Measurements from ENCODE around the gene QRICH1. TPM values are rescaled to one million over a fixed set of nuclear protein-coding genes. Genes with fewer than 3 reads are reported as not detected.

QRICH1 gene
- total and polyA plus RNA-seq, 4 donors: 35.1 to 76.0 (median 52.9) TPM

DNA sequence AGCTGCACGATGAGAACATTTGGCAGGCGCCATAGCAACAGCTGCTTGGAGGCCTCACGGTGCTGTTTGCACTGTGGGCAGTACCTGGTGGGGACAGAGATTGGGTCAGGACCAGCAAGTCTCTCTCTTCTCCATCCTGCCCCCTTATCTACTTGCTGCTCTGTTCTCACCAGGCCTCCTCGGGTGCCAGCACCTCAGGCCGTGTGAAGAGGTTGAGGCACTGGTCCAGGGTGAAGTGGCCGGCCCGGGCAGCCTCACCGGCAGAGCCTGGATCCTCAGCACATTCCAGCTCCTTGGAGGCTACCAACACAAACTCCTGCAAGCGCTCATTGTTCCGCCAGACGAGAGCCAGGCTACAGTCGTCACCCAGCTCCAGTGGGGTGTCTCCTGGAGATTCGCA lies 16.9 kb upstream of the QRICH1 start:
- no peak overlapping the region for H3K9ac ChIP-seq (ENCODE audit: insufficient read depth in 1 of 2, low read length in 2 of 2)
- no peaks in the 10 kb centered on the region for H3K27me3 ChIP-seq (ENCODE audit: control insufficient read depth in 3 of 3, insufficient read depth in 3 of 3, low read length in 2 of 3)
- no peak overlapping the region for H3K27ac ChIP-seq (ENCODE audit: low read depth in 1 of 2, low read length in 1 of 2)
- H3K36me3 ChIP-seq (ENCODE audit: control insufficient read depth in 4 of 4, insufficient read depth in 4 of 4, low read length in 4 of 4): peaks cover 37 to 77% (median 52%) of the 10 kb centered on the region in 4 donors
- H3K9me3 ChIP-seq (ENCODE audit: control insufficient read depth in 4 of 4, insufficient read depth in 3 of 4, low read length in 3 of 4): no peaks in the 10 kb centered on the region
- H3K4me3 ChIP-seq: no peak overlapping the region
- ATAC-seq (ENCODE audit: insufficient read depth, low FRiP score) (no peak), DNase-seq (no peak)
- WGBS, 2 donors: 88 to 91% methylated on average over 13 of the region's 13 CpGs
- peaks cover 0 to under 1% (median 0%) of the 10 kb centered on the region in 5 donors for H3K4me1 ChIP-seq (ENCODE audit: control insufficient read depth in 5 of 5, insufficient read depth in 5 of 5, low read length in 5 of 5)
- TF ChIP-seq, protein P1, sequence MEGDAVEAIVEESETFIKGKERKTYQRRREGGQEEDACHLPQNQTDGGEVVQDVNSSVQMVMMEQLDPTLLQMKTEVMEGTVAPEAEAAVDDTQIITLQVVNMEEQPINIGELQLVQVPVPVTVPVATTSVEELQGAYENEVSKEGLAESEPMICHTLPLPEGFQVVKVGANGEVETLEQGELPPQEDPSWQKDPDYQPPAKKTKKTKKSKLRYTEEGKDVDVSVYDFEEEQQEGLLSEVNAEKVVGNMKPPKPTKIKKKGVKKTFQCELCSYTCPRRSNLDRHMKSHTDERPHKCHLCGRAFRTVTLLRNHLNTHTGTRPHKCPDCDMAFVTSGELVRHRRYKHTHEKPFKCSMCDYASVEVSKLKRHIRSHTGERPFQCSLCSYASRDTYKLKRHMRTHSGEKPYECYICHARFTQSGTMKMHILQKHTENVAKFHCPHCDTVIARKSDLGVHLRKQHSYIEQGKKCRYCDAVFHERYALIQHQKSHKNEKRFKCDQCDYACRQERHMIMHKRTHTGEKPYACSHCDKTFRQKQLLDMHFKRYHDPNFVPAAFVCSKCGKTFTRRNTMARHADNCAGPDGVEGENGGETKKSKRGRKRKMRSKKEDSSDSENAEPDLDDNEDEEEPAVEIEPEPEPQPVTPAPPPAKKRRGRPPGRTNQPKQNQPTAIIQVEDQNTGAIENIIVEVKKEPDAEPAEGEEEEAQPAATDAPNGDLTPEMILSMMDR (IDR thresholded peaks at IDR 0.05; ENCODE audit: control extremely low read depth, extremely low read depth): no peak

DNA sequence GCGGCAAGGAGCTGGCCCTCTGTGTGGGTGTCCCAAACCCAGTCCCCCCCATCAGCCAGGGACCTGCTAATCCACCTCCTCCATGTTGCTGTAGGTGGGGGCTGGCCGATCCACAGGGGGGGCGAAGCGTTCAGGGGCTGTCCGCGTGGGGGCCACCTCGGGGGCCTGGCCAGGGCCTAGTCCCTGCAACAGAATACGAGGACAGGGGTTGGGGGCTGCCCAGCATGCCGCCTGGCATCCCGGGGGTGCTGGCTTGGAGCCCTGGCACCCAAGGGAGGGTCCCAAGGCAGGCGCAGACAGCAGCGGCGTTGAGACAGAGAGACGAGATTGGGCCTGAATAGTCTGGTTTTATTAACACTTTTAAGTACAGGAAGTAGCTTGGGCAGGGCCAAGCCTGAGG lies 14.5 kb upstream of the QRICH1 start:
- 86 to 93% methylated on average over 14 of the region's 14 CpGs for WGBS, 2 donors

DNA sequence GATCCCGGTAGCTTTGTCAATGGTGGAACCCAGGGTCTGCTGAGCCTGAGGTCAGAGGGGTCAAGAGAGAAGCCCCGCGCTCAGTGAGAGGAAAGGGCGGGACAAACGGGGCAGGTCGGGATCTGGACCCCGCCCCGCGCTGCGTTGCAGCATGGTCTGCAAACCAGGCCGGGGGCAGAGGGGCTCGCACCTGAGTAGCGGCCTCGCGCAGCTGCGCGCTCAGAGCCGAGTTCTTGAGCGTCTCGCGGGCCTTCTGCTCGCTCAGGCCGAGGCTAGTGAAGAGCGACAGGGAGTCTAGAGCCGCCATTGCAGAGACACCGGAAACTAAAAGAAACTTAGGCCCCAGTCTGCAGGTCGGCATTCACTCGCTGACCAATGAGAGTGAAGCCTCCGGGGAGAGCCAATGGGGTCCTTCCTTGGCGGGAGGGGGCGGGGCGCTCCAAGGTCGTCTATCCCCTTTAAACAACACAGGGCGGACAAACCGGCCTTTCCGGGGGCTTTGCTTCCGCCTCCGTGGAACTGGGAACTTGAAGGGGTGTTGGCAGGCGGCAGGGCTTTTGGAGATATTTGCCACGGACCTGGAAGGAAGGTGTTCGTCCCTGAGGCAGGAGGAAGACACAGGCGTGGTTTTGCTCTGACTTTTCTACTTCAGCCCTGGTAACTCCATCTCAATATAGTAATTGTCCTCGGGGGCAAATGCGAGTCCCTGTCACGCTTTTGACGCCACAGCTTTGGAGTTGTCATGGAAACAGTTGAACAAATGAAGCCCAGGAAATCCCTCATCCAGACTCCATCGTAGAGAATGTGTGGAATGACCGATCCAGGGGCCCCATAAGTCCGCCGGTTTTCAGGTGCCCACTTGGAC lies 10.8 kb upstream of the QRICH1 start, which contains the start of gene QARS1:
TSS of gene QARS1 (minus strand) at position 331 of the 865 bp plus-strand sequence. CDS start at position 307, 24 bp downstream.
- Histone ChIP-seq H3K4me1 (ENCODE audit: control insufficient read depth in 5 of 5, insufficient read depth in 5 of 5, low read length in 5 of 5) (peaks cover 0 to 12% (median 6%) of the 10 kb centered on the region in 5 donors), H3K9ac (ENCODE audit: insufficient read depth in 1 of 2, low read length in 2 of 2) (peak within 1 kb of the TSS; percentile 84 to 85), H3K36me3 (ENCODE audit: control insufficient read depth in 4 of 4, insufficient read depth in 4 of 4, low read length in 4 of 4) (peaks cover 21 to 42% (median 38%) of the 10 kb centered on the region in 4 donors), H3K9me3 (ENCODE audit: control insufficient read depth in 4 of 4, insufficient read depth in 3 of 4, low read length in 3 of 4) (no peaks in the 10 kb centered on the region), H3K27ac (ENCODE audit: low read depth in 1 of 2, low read length in 1 of 2) (peak within 1 kb of the TSS; percentile 89 to 95), H3K27me3 (ENCODE audit: control insufficient read depth in 3 of 3, insufficient read depth in 3 of 3, low read length in 2 of 3) (no peaks in the 10 kb centered on the region), H3K4me3 (peak within 1 kb of the TSS; percentile 88)
- DNase-seq: peak; percentile 96
- TF ChIP-seq, protein P1 (IDR thresholded peaks at IDR 0.05; ENCODE audit: control extremely low read depth, extremely low read depth): no peak
- peak; percentile 99 for ATAC-seq (ENCODE audit: insufficient read depth, low FRiP score)
- WGBS, 2 donors: 1 to 2% methylated on average over 50 of the region's 50 CpGs

More for the DNA sequence above, 14.5 kb upstream of the QRICH1 start:
- no peak for ATAC-seq (ENCODE audit: insufficient read depth, low FRiP score)
- TF ChIP-seq, protein P1 (IDR thresholded peaks at IDR 0.05; ENCODE audit: control extremely low read depth, extremely low read depth): no peak
- H3K9me3 ChIP-seq (ENCODE audit: control insufficient read depth in 4 of 4, insufficient read depth in 3 of 4, low read length in 3 of 4): no peaks in the 10 kb centered on the region
- no peak for DNase-seq
- peaks cover 0 to 11% (median 6%) of the 10 kb centered on the region in 5 donors for H3K4me1 ChIP-seq (ENCODE audit: control insufficient read depth in 5 of 5, insufficient read depth in 5 of 5, low read length in 5 of 5)
- no peak overlapping the region for H3K27ac ChIP-seq (ENCODE audit: low read depth in 1 of 2, low read length in 1 of 2)
- H3K36me3 ChIP-seq (ENCODE audit: control insufficient read depth in 4 of 4, insufficient read depth in 4 of 4, low read length in 4 of 4): peaks cover 28 to 54% (median 36%) of the 10 kb centered on the region in 4 donors
- H3K4me3 ChIP-seq: no peak overlapping the region
- H3K9ac ChIP-seq (ENCODE audit: insufficient read depth in 1 of 2, low read length in 2 of 2): no peak overlapping the region
- H3K27me3 ChIP-seq (ENCODE audit: control insufficient read depth in 3 of 3, insufficient read depth in 3 of 3, low read length in 2 of 3): no peaks in the 10 kb centered on the region

All from lung (tissue), 12 donors.